Psoas muscle (tissue), 8 donors: ENCODE data around the gene SUPT20HL1. TPM values are rescaled to one million over a fixed set of nuclear protein-coding genes. Genes with fewer than 3 reads are reported as not detected.

Experiments
- ATAC-seq, 4 donors: fragments of 200-7000 bp; cut with Tn5 transposase; one replicate each; pipeline ENCODE4 v1.9.1; 2020; ENCODE audit warnings: moderate library complexity in 3 of 4, mild to moderate bottlenecking in 2 of 4
- DNase-seq, 2 donors: peaks; one replicate each; pipeline ENCODE4 v3.0.0-alpha.2; 2020
- H3K27ac ChIP-seq: fragments of 200-600 bp; one replicate; pipeline ENCODE4 v1.8.0; 2022
- H3K27me3 ChIP-seq, 3 donors: fragments of 200-600 bp in 1 of 3; one replicate each; pipeline versions ENCODE4 v1.6.1 to v1.8.0; 2013 to 2022; ENCODE audit warnings: low read length in 2 of 3, mild to moderate bottlenecking in 2 of 3, moderate library complexity in 1 of 3; ENCODE audit not compliant: insufficient read depth in 3 of 3
- H3K36me3 ChIP-seq, 2 donors: fragments of 200-600 bp in 1 of 2; one replicate each; pipeline versions ENCODE4 v1.6.1 to v1.8.0; 2013 to 2022; ENCODE audit warnings: low read depth in 1 of 2, mild to moderate bottlenecking in 1 of 2, moderate library complexity in 1 of 2; ENCODE audit not compliant: insufficient read depth in 1 of 2
- H3K4me1 ChIP-seq: fragments of 200-600 bp; one replicate; pipeline ENCODE4 v1.8.0; 2022
- H3K4me3 ChIP-seq: fragments of 200-600 bp; one replicate; pipeline ENCODE4 v1.8.0; 2022; ENCODE audit warnings: mild to moderate bottlenecking
- H3K9me3 ChIP-seq: fragments of 200-600 bp; one replicate; pipeline ENCODE4 v1.8.0; 2022
- WGBS, 3 donors: extraction: QIAGEN DNeasy Blood & Tissue Kit; methylation state at CpG; one replicate each; pipeline versions ENCODE4 v1.1.6 to v1.1.7; 2013; 5-methylcytosine and 5-hydroxymethylcytosine counted together
- intact Hi-C, 2 donors: fragments of 100-400 bp; cut with DNase I; formaldehyde crosslinking; loops; one replicate each; pipeline versions ENCODE4 v1.11.0 to v1.14.2; 2022
- polyA plus RNA-seq, 3 donors: library from polyadenylated mRNA; stranded (reverse); fragments of 200-250 nt; gene quantifications; one replicate each; pipeline ENCODE4 v1.2.3, GENCODE V29; 2013
- total RNA-seq, 4 donors: library from RNA; stranded (reverse); fragmentation: NEBNext Ultra II Directional in 2 of 4; extraction: Animal tissue kit (Norgen Biotek cat#: 25700) in 2 of 4; gene quantifications; one replicate each; pipeline versions ENCODE4 v1.2.1 to v1.2.4, GENCODE V29; 2021 to 2023
- TF ChIP-seq, protein P1 (sequence below): fragments of 200-600 bp; IDR thresholded peaks from one replicate; pipeline ENCODE4 v1.8.0; 2022; ENCODE audit warnings: antibody characterized with exemption
- donor health status: healthy with polysubstance abuse.
- donor health status: DM: no; HTN: no; CAD: no; lungs with moderate emphysema.
- donor health status: Bipolar disorder and iron deficiency.
- donor health status: healthy.
- donor health status: DM: yes; HTN: yes; CAD: no.
- donor health status: DM: no; HTN: no; CAD: no.
- donor health status: DM: no; HTN: no; CAD: no.
- donor health status: DM: yes; HTN: yes; CAD: no.

SUPT20HL1 gene
- total and polyA plus RNA-seq, 7 donors: not detected

DNA sequence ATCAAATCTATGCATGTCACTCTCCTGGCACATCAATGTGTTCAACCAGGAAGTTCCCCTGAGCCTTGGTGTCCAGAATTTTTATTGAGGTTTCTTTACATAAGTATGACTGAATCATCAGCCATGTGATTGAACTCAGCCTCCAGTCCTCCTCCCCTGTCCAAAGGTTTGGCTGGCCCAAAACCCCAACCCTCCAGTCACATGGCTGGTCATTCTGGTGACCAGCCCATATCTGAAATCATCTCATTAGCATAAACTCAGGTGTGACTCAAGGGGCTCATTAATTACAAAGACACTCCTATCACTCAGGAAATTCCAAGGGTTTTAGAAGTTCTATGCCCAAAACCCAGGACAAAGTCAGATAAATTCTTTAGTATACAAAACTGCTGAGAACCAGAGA, 26.0 kb upstream of the SUPT20HL1 start:
- intact Hi-C loops: no loop called here
- H3K27me3 ChIP-seq: peaks cover 0 to 8% (median 0%) of the 10 kb centered on the region in 3 donors

DNA sequence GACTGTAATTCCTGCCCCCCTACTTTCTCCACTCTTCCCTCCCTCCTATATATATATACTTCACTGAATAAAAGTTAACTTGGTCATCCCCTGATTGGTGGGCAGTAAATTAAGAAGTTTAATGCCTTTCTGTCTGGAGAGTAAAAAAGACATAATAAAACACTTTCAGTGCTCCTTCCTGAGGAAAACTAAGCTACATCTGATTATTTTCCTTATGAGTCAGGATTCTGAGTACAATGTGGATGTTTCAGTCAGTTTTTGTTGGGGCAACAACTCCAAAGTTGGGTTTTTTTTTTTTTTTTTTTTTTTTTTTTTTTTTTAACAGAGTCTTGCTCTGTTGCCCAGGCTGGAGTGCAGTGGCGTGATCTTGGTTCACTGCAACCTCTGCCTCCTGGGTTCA, 24.6 kb upstream of the SUPT20HL1 start:
- Histone ChIP-seq H3K27me3 (peaks cover 0 to 8% (median 0%) of the 10 kb centered on the region in 3 donors), H3K36me3 (no peaks in the 10 kb centered on the region), H3K27ac (no peak overlapping the region), H3K9me3 (no peaks in the 10 kb centered on the region), H3K4me1 (no peaks in the 10 kb centered on the region), H3K4me3 (no peak overlapping the region)
- TF ChIP-seq, protein P1, sequence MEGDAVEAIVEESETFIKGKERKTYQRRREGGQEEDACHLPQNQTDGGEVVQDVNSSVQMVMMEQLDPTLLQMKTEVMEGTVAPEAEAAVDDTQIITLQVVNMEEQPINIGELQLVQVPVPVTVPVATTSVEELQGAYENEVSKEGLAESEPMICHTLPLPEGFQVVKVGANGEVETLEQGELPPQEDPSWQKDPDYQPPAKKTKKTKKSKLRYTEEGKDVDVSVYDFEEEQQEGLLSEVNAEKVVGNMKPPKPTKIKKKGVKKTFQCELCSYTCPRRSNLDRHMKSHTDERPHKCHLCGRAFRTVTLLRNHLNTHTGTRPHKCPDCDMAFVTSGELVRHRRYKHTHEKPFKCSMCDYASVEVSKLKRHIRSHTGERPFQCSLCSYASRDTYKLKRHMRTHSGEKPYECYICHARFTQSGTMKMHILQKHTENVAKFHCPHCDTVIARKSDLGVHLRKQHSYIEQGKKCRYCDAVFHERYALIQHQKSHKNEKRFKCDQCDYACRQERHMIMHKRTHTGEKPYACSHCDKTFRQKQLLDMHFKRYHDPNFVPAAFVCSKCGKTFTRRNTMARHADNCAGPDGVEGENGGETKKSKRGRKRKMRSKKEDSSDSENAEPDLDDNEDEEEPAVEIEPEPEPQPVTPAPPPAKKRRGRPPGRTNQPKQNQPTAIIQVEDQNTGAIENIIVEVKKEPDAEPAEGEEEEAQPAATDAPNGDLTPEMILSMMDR: no peak
- DNase-seq (no peak), ATAC-seq (no peak)
- intact Hi-C loops: no loop called here
- WGBS, 3 donors: 80 to 100% (median 93%) methylated on average over 1 of the region's 1 CpG

More for the DNA sequence above, 26.0 kb upstream of the SUPT20HL1 start:
- DNase-seq (no peak), ATAC-seq (no peak)
- TF ChIP-seq, protein P1: no peak
- H3K27ac ChIP-seq: no peak overlapping the region
- no peaks in the 10 kb centered on the region for H3K4me1 ChIP-seq
- H3K9me3 ChIP-seq: no peaks in the 10 kb centered on the region
- H3K4me3 ChIP-seq: no peak overlapping the region
- no peaks in the 10 kb centered on the region for H3K36me3 ChIP-seq

DNA sequence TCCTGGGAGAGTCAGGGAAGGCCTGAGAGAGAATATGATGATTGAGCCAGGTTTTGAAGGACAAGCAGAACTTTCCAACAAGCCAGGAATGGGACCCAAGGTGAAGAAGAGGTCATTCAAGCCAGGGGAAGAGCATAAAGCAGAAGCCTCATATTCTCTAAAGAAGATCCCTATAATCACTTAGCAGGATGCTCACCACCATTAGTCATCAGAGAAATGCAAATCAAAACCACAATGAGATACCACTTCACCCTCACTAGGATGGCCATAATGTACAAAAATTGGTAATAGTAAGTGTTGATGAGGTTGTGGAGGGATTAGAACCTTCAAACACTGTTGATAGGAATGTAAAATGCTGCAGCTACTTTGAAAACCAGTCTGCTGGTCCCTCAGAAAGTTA, 20.5 kb upstream of the SUPT20HL1 start:
- Histone ChIP-seq H3K27me3 (peaks cover 0 to 12% (median 0%) of the 10 kb centered on the region in 3 donors), H3K9me3 (no peaks in the 10 kb centered on the region), H3K4me1 (no peaks in the 10 kb centered on the region), H3K4me3 (no peak overlapping the region), H3K27ac (no peak overlapping the region), H3K36me3 (no peaks in the 10 kb centered on the region)
- DNase-seq (no peak), ATAC-seq (no peak)
- TF ChIP-seq, protein P1: no peak
- intact Hi-C loops: no loop called here

DNA sequence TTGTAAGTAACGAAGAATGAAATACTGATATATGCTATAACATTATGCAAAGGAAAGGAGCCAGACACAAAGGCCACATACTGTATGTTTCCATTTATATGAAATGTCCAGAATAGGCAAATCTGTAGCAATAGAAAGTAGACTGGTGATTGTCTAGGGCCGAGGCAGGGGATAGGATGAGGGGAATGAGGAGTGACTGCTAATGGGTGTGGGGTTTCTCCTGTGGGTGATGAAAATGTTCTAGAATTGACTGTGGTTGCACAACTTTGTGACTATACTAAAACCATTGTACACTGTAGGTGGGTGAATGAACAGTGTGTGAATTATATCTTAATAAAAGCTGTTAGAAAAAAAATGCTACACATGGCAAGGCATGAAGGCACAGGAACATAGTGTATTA, 19.9 kb upstream of the SUPT20HL1 start:
- WGBS, 3 donors: 82 to 100% (median 95%) methylated on average over 2 of the region's 2 CpGs
- no peaks in the 10 kb centered on the region for H3K36me3 ChIP-seq
- ATAC-seq: no peak
- H3K4me3 ChIP-seq: no peak overlapping the region
- intact Hi-C loops: no loop called here
- H3K27me3 ChIP-seq: peaks cover 0 to 8% (median 0%) of the 10 kb centered on the region in 3 donors
- H3K9me3 ChIP-seq: no peaks in the 10 kb centered on the region
- no peak overlapping the region for H3K27ac ChIP-seq
- TF ChIP-seq, protein P1: no peak
- H3K4me1 ChIP-seq: no peaks in the 10 kb centered on the region
- no peak for DNase-seq

DNA sequence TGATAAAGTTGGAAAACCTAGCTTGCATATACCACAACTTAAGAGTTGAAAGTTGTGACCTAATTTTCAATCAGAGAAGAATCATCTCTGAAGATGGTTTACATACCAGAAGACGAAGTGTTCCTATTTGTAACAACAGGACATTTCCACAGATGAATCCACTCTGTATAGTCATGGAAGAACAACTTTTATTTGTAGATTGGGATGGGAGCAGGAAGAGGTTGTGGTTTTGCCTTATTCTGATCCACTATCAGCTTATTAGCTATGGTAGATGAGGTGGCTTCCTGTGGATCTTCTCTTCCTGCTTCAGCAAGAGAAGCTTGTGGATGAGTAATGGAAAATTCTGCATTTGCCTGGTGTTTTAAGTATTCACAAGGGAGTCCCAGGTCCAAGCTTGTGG, 18.6 kb upstream of the SUPT20HL1 start:
- WGBS, 3 donors: 61 to 90% (median 80%) methylated on average over 1 of the region's 1 CpG
- Histone ChIP-seq H3K27me3 (peaks cover 0 to 4% (median 0%) of the 10 kb centered on the region in 3 donors), H3K4me1 (no peaks in the 10 kb centered on the region), H3K9me3 (no peaks in the 10 kb centered on the region), H3K36me3 (no peaks in the 10 kb centered on the region), H3K27ac (no peak overlapping the region), H3K4me3 (no peak overlapping the region)
- DNase-seq (no peak), ATAC-seq (no peak)
- intact Hi-C loops: no loop called here
- TF ChIP-seq, protein P1: no peak
